ENCODE measurements around the gene ENTPD7. TPM values are rescaled to one million over a fixed set of nuclear protein-coding genes. Genes with fewer than 3 reads are reported as not detected.

The ENTPD7 gene
- total and polyA plus RNA-seq, 8 donors, result 15.1 to 18.0 (median 16.1) TPM

GRCh38 chr10:99695761-99696160 is 36.5 kb downstream of the ENTPD7 start:
- no peak overlapping the region for H3K27ac ChIP-seq
- H3K9me3 ChIP-seq, result no peaks in the 10 kb centered on the region
- no peak for DNase-seq
- H3K36me3 ChIP-seq, result peaks cover 0 to 98% of the 10 kb centered on the region in 2 donors
- intact Hi-C loops (cut with DNase I), result no loop called here
- no peaks in the 10 kb centered on the region for H3K4me1 ChIP-seq
- no peak for TF ChIP-seq CTCF (IDR thresholded peaks at IDR 0.05)
- no peaks in the 10 kb centered on the region for H3K27me3 ChIP-seq
- ATAC-seq, result no peak
- H3K4me3 ChIP-seq, result no peak overlapping the region

GRCh38 chr10:99698504-99699080 is 39.3 kb downstream of the ENTPD7 start:
- Histone ChIP-seq H3K4me1 (no peaks in the 10 kb centered on the region), H3K4me3 (no peak overlapping the region), H3K27ac (no peak overlapping the region), H3K9me3 (no peaks in the 10 kb centered on the region), H3K36me3 (peaks cover 0 to 99% of the 10 kb centered on the region in 2 donors), H3K27me3 (no peaks in the 10 kb centered on the region)
- no peak for ATAC-seq
- DNase-seq, result no peak
- TF ChIP-seq CTCF (IDR thresholded peaks at IDR 0.05), result no peak
- intact Hi-C loops (cut with DNase I), result no loop called here

- no peak for ATAC-seq
- Histone ChIP-seq H3K9me3 (no peaks in the 10 kb centered on the region), H3K27ac (no peak overlapping the region), H3K4me1 (no peaks in the 10 kb centered on the region), H3K27me3 (no peaks in the 10 kb centered on the region), H3K36me3 (peaks cover 0 to 99% of the 10 kb centered on the region in 2 donors), H3K4me3 (no peak overlapping the region)
- DNase-seq, result no peak
- intact Hi-C loops (cut with DNase I), result no loop called here
- no peak for TF ChIP-seq CTCF (IDR thresholded peaks at IDR 0.05)
Observed at GRCh38 chr10:99700649-99701048, 41.3 kb downstream of the ENTPD7 start.

GRCh38 chr10:99708428-99709012 is 49.2 kb downstream of the ENTPD7 start:
- peaks cover 0 to 79% of the 10 kb centered on the region in 2 donors for H3K36me3 ChIP-seq
- H3K4me3 ChIP-seq, result no peak overlapping the region
- ATAC-seq (no peak), DNase-seq (no peak)
- intact Hi-C loops (cut with DNase I), result no loop called here
- TF ChIP-seq CTCF (IDR thresholded peaks at IDR 0.05), result no peak
- no peaks in the 10 kb centered on the region for H3K9me3 ChIP-seq
- no peaks in the 10 kb centered on the region for H3K4me1 ChIP-seq
- no peaks in the 10 kb centered on the region for H3K27me3 ChIP-seq
- H3K27ac ChIP-seq, result peak overlapping the region in 1 of 2 donors; percentile 4

GRCh38 chr10:99709480-99710229 is 50.3 kb downstream of the ENTPD7 start:
- Histone ChIP-seq H3K36me3 (peaks cover 0 to 79% of the 10 kb centered on the region in 2 donors), H3K4me1 (no peaks in the 10 kb centered on the region), H3K4me3 (no peak overlapping the region), H3K27me3 (no peaks in the 10 kb centered on the region), H3K27ac (no peak overlapping the region), H3K9me3 (no peaks in the 10 kb centered on the region)
- ATAC-seq (peak; percentile 86), DNase-seq (no peak)
- intact Hi-C loops (cut with DNase I), result loop anchor here in 1 of 2 donors (10.0 kb wide), 1 partner anchor 75 kb away; no protein-coding TSS in a partner anchor
- no peak for TF ChIP-seq CTCF (IDR thresholded peaks at IDR 0.05)
